ENCODE results near the gene MROH9. TPM values are rescaled to one million over a fixed set of nuclear protein-coding genes. Genes with fewer than 3 reads are reported as not detected.

MROH9 gene
- total RNA-seq, 6 experiments from 2014 or later = 0.10 to 0.17 (median 0.11) TPM; not detected in 3

DNA sequence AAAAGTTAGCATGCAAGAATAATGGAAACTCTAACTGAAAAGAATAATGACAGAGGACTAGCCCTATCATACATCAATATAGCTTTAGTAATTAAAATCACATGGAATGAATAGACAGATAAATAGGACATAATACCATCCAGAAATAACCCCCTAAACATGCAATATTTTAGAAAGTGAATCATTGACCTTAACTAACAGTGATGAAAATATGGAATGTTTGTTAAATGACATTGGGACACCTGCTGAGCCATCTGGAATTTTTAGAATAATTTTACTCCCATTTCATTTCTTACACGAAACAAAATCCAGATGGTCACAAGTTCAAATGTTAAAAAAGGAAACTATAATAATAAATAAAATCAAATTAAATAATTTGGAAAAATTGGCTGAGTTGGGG, 102.3 kb downstream of the MROH9 start:
- TF ChIP-seq, protein P1, sequence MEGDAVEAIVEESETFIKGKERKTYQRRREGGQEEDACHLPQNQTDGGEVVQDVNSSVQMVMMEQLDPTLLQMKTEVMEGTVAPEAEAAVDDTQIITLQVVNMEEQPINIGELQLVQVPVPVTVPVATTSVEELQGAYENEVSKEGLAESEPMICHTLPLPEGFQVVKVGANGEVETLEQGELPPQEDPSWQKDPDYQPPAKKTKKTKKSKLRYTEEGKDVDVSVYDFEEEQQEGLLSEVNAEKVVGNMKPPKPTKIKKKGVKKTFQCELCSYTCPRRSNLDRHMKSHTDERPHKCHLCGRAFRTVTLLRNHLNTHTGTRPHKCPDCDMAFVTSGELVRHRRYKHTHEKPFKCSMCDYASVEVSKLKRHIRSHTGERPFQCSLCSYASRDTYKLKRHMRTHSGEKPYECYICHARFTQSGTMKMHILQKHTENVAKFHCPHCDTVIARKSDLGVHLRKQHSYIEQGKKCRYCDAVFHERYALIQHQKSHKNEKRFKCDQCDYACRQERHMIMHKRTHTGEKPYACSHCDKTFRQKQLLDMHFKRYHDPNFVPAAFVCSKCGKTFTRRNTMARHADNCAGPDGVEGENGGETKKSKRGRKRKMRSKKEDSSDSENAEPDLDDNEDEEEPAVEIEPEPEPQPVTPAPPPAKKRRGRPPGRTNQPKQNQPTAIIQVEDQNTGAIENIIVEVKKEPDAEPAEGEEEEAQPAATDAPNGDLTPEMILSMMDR (IDR thresholded peaks at IDR 0.05) = no peak
- Mint-ChIP-seq H3K36me3 (ENCODE audit: low read depth) (no peaks in the 10 kb centered on the region), H3K9me3 (no peaks in the 10 kb centered on the region), H3K4me3 (no peak overlapping the region), H3K27ac (no peak overlapping the region), H3K27me3 (ENCODE audit: insufficient read depth) (no peaks in the 10 kb centered on the region; the same call in none of the 2 replicates), H3K4me1 (ENCODE audit: low read depth) (no peaks in the 10 kb centered on the region)
- DNase-seq = no peak

DNA sequence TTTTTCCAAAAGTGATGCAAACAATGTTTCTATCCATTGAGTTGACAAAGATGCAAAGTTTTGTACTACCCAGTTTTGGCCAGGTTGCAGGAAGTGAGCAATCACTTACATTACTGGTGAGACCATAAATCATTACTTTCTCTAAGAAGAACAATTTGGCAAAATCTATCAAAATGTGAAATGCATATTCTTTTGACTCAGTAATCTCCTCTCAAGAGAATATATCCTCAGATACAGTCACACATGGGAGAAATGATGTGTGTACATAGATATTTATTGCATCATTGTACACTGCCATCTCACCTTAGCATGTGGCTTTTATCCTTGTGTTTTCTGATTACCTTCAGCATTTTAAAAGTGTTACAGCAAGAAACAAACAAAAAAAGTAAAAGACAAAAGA, 103.0 kb downstream of the MROH9 start:
- Mint-ChIP-seq H3K4me1 (ENCODE audit: low read depth) (no peaks in the 10 kb centered on the region), H3K36me3 (ENCODE audit: low read depth) (no peaks in the 10 kb centered on the region), H3K27ac (no peak overlapping the region), H3K4me3 (no peak overlapping the region), H3K27me3 (ENCODE audit: insufficient read depth) (no peaks in the 10 kb centered on the region; the same call in 1 of the 2 replicates), H3K9me3 (no peaks in the 10 kb centered on the region)
- DNase-seq = no peak
- TF ChIP-seq, protein P1 (IDR thresholded peaks at IDR 0.05) = no peak

DNA sequence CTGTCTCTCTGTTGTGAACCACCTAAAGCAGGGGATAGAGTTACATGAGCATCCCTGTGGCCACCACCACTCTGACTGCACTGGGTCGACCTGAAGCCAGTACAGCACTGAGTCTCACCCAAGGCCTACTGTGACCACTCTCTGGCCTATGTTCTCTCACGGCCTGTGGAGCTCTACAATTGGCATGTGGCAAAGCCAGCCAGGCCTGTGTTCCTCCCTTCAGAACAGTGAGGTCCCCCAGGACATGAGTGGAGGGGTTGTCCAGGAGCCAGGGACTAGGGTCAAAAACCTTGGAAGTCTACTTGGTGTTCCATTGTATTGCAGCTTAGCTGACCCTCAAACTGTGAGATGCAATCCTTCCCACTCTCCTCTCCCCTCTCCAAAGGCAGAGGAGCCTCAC, 112.7 kb downstream of the MROH9 start:
- no peaks in the 10 kb centered on the region for H3K4me1 Mint-ChIP-seq (ENCODE audit: low read depth)
- TF ChIP-seq, protein P1 (IDR thresholded peaks at IDR 0.05) = no peak
- peaks cover 3% of the 10 kb centered on the region for H3K27me3 Mint-ChIP-seq (ENCODE audit: insufficient read depth)
- DNase-seq = no peak
- H3K9me3 Mint-ChIP-seq = no peaks in the 10 kb centered on the region
- no peak overlapping the region for H3K27ac Mint-ChIP-seq
- no peaks in the 10 kb centered on the region for H3K36me3 Mint-ChIP-seq (ENCODE audit: low read depth)
- H3K4me3 Mint-ChIP-seq = no peak overlapping the region

DNA sequence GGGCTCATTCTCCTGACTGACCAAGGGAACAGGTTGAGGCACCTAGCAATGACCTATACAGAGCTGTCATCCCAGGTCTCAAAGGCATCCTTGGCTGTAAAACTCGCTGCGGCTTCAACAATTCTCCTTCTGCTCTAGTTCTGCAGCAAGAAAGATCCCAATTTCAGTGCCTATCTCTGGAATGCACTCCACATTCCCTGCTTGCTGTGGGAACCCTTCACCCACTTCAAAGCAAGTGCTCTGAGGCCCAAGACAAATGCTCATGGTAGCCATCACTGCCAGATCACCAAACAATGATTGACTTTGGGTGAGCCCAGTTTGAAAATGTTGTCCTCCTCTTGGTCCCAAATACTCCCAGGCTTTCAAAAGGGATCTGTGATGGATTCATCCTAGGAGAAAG, 117.6 kb downstream of the MROH9 start:
- Mint-ChIP-seq H3K27me3 (ENCODE audit: insufficient read depth) (peaks cover 2% of the 10 kb centered on the region), H3K36me3 (ENCODE audit: low read depth) (no peaks in the 10 kb centered on the region), H3K4me1 (ENCODE audit: low read depth) (no peaks in the 10 kb centered on the region), H3K4me3 (no peak overlapping the region), H3K27ac (no peak overlapping the region), H3K9me3 (no peaks in the 10 kb centered on the region)
- TF ChIP-seq, protein P1 (IDR thresholded peaks at IDR 0.05) = no peak
- DNase-seq = no peak

DNA sequence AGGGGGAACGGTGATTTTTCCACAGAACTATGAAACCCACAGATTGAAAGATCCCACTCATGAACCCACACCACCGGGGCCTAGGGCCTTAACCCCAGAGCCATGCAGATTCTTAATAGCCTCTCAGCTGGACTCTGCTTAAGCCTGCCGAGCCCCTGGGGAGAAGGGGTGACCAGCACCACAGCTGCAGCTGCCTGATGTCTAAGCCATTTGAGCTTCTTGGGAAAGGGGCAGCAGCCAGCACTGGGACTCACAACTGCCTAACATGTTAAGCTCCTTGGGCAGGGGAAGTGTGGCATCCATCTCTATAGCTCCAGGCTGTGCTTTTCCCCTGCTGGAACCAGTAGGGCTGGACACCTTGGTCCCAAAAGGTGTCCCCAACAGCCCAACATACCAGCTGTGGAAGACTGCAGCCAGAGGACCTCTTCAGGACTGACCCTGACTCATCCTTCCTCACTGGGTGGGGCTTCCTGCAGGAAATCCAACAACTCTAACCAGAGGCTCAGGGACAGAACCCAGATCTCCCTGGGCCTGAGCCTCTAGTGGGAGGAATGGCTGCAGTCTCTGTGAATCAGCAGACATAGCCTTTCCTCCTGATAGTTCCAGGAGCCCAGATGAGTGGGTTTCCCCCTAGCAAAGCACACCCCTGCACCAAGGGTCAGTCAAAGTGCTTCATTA, 120.8 kb downstream of the MROH9 start:
- H3K36me3 Mint-ChIP-seq (ENCODE audit: low read depth) = no peaks in the 10 kb centered on the region
- no peak overlapping the region for H3K4me3 Mint-ChIP-seq
- no peak for DNase-seq
- no peak overlapping the region for H3K27ac Mint-ChIP-seq
- TF ChIP-seq, protein P1 (IDR thresholded peaks at IDR 0.05) = no peak
- H3K9me3 Mint-ChIP-seq = no peaks in the 10 kb centered on the region
- H3K27me3 Mint-ChIP-seq (ENCODE audit: insufficient read depth) = no peaks in the 10 kb centered on the region; the same call in none of the 2 replicates
- no peaks in the 10 kb centered on the region for H3K4me1 Mint-ChIP-seq (ENCODE audit: low read depth)
